Natural killer cell (primary cell): ENCODE results near the gene PATJ. TPM values are rescaled to one million over a fixed set of nuclear protein-coding genes. Genes with fewer than 3 reads are reported as not detected.

Experiments
- ATAC-seq, 3 donors: fragments of 150-1000 bp in 2 of 3; fragments of 200-7000 bp in 1 of 3; cut with Tn5 transposase; 1 replicate in 1 of 3; 2 replicates in 2 of 3; pipeline ENCODE4 v1.10.0; 2021; ENCODE audit warnings: mild to moderate bottlenecking in 2 of 3, moderate library complexity in 2 of 3
- DNase-seq, 2 donors: peaks; one replicate each; pipeline versions ENCODE4 v3.0.0 to v3.0.0-alpha.2; 2013 to 2021; ENCODE audit warnings: mixed read lengths in 1 of 2
- H3K27ac ChIP-seq: one replicate; pipeline ENCODE4 v1.5.1; 2013; ENCODE audit warnings: mild to moderate bottlenecking, low read length
- H3K27me3 ChIP-seq: one replicate; pipeline ENCODE4 v1.6.1; 2013; ENCODE audit warnings: low read length; ENCODE audit not compliant: control insufficient read depth, insufficient read depth
- H3K36me3 ChIP-seq: one replicate; pipeline ENCODE4 v1.6.1; 2013; ENCODE audit warnings: low read length; ENCODE audit not compliant: control insufficient read depth, insufficient read depth
- H3K4me1 ChIP-seq: one replicate; pipeline ENCODE4 v1.6.1; 2013; ENCODE audit warnings: low read length; ENCODE audit not compliant: control insufficient read depth, insufficient read depth
- H3K4me3 ChIP-seq: one replicate; pipeline ENCODE4 v1.5.1; 2013; ENCODE audit warnings: low read length
- H3K9me3 ChIP-seq: one replicate; pipeline ENCODE4 v1.6.1; 2013; ENCODE audit warnings: low read length; ENCODE audit not compliant: control insufficient read depth, insufficient read depth
- H3K27ac Mint-ChIP-seq, 2 donors: one replicate each; pipeline ENCODE4 v1.8.0; 2022; ENCODE audit warnings: mild to moderate bottlenecking in 2 of 2, mixed read lengths in 2 of 2, moderate library complexity in 1 of 2
- H3K27me3 Mint-ChIP-seq, 2 donors: one replicate each; pipeline ENCODE4 v1.8.0; 2022; ENCODE audit warnings: low read depth in 2 of 2, mixed read lengths in 2 of 2
- H3K36me3 Mint-ChIP-seq: one replicate; pipeline ENCODE4 v1.8.0; 2022; ENCODE audit warnings: mixed read lengths
- H3K4me1 Mint-ChIP-seq, 2 donors: one replicate each; pipeline ENCODE4 v1.8.0; 2022; ENCODE audit warnings: mixed read lengths in 2 of 2
- H3K4me3 Mint-ChIP-seq: one replicate; pipeline ENCODE4 v1.8.0; 2022; ENCODE audit warnings: mild to moderate bottlenecking, moderate library complexity, mixed read lengths
- H3K9me3 Mint-ChIP-seq, 2 donors: one replicate each; pipeline ENCODE4 v1.8.0; 2022; ENCODE audit warnings: mixed read lengths in 2 of 2
- CTCF ChIP-seq: fragments of 200-600 bp; IDR thresholded peaks from one replicate; pipeline ENCODE4 v1.8.0; 2022; ENCODE audit warnings: antibody characterized with exemption
- WGBS: methylation state at CpG from one replicate; pipeline ENCODE4 v1.1.7; 2013; ENCODE audit warnings: missing lambda C conversion rate; ENCODE audit not compliant: insufficient coverage; 5-methylcytosine and 5-hydroxymethylcytosine counted together
- intact Hi-C: fragments of 100-400 bp; cut with micrococcal nuclease; formaldehyde crosslinking; loops from one replicate; pipeline ENCODE4 v1.14.2; 2022
- total RNA-seq, 4 donors: library from RNA; stranded (reverse); fragments of 120-200 nt in 1 of 4; gene quantifications; one replicate each; pipeline versions ENCODE4 v1.2.3 to v1.2.4, GENCODE V29; 2013 to 2022

The PATJ gene
- total RNA-seq, 3 donors from 2014 or later (not counting 1 experiment from before 2014, with no cell fraction given) = 15.0 to 18.5 (median 16.7) TPM

- TF ChIP-seq CTCF = no peak
- H3K4me1 ChIP-seq = no peaks in the 10 kb centered on the region
- intact Hi-C loops = no loop called here
- Mint-ChIP-seq H3K36me3 (no peaks in the 10 kb centered on the region), H3K4me1 (peaks cover 0 to 5% of the 10 kb centered on the region in 2 donors), H3K27me3 (no peaks in the 10 kb centered on the region), H3K9me3 (peaks cover 2 to 3% of the 10 kb centered on the region in 2 donors), H3K27ac (no peak overlapping the region), H3K4me3 (no peak overlapping the region)
- H3K36me3 ChIP-seq = no peaks in the 10 kb centered on the region
- no peaks in the 10 kb centered on the region for H3K9me3 ChIP-seq
- ATAC-seq (no peak), DNase-seq (no peak)
- H3K27me3 ChIP-seq = no peaks in the 10 kb centered on the region
- H3K27ac ChIP-seq = no peak overlapping the region
- H3K4me3 ChIP-seq = no peak overlapping the region
Observed at GRCh38 chr1:61921435-61921834, 179.2 kb downstream of the PATJ start.

DNA sequence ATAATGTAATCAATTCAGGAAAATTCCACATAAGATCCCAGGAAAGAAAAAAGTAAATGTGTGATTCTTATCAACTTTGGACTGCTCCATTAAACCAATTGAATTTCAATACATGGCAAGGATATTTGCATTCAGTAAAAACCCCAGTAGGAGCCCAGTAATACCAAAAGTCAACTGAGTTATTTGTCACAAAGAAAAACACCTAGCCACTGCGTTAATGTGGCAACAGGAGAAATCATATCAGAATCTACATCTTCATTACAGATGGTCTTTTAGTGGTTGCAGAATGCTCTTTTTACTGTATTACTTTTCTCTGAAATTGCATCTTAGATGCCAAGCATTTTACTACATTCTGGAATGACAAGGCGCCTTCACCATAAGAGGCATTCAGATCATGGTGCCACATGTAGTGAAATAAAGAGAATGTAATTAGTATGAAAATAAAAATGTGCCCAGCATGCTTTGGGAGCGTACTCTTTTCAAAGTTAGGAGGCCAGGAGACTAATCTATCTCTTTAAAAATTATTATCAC lies 180.7 kb downstream of the PATJ start:
- Histone ChIP-seq H3K36me3 (no peaks in the 10 kb centered on the region), H3K27me3 (no peaks in the 10 kb centered on the region), H3K4me1 (no peaks in the 10 kb centered on the region), H3K27ac (no peak overlapping the region), H3K4me3 (no peak overlapping the region), H3K9me3 (no peaks in the 10 kb centered on the region)
- Mint-ChIP-seq H3K4me3 (no peak overlapping the region), H3K27ac (no peak overlapping the region), H3K36me3 (no peaks in the 10 kb centered on the region), H3K9me3 (peaks cover 2 to 3% of the 10 kb centered on the region in 2 donors), H3K4me1 (peaks cover 0 to 5% of the 10 kb centered on the region in 2 donors), H3K27me3 (no peaks in the 10 kb centered on the region)
- 74% methylated on average over 2 of the region's 3 CpGs for WGBS
- intact Hi-C loops = no loop called here
- no peak for TF ChIP-seq CTCF
- DNase-seq = no peak
- ATAC-seq = no peak

DNA sequence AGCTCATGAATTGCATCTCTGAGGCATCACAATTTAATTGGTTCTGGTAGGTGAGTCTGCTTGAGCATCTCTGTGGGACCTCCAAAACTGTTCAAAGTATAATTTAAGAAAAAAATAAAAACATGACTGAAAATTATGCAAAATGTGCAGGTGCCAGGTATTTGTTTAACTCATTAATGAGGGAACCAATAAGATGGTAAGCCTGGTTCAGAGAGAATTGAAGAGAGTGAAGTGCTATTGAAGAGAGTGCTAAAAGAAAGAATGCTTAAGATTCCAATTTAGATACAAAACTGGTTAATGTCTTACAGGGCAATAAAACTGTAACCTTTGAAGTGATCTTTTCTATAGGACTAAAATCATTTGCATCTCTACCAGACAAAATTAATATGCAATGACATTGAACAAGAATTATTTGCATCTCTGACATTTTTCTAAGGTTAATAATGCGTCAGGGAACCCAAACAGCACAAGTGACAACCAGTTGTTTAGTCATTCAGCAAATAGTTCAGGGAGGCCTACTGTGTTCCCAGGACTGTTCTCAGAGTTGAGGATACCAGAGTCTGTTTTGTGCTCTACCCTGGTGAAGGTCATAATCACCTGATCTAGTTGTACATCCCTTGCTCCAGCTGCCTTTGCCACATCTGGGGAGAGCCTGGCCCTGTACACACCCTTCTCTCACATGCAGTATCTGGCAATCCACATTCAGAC lies 183.5 kb downstream of the PATJ start:
- Mint-ChIP-seq H3K4me1 (no peaks in the 10 kb centered on the region), H3K27me3 (no peaks in the 10 kb centered on the region), H3K36me3 (no peaks in the 10 kb centered on the region), H3K4me3 (no peak overlapping the region), H3K27ac (no peak overlapping the region), H3K9me3 (no peaks in the 10 kb centered on the region)
- H3K4me1 ChIP-seq = no peaks in the 10 kb centered on the region
- no peak for TF ChIP-seq CTCF
- H3K27ac ChIP-seq = no peak overlapping the region
- H3K36me3 ChIP-seq = no peaks in the 10 kb centered on the region
- intact Hi-C loops = no loop called here
- no peaks in the 10 kb centered on the region for H3K9me3 ChIP-seq
- no peak overlapping the region for H3K4me3 ChIP-seq
- WGBS = 95% methylated on average over 1 of the region's 1 CpG
- no peak for DNase-seq
- no peak for ATAC-seq
- H3K27me3 ChIP-seq = no peaks in the 10 kb centered on the region

GRCh38 chr1:61926597-61926996 lies 184.3 kb downstream of the PATJ start:
- Mint-ChIP-seq H3K4me1 (no peaks in the 10 kb centered on the region), H3K9me3 (no peaks in the 10 kb centered on the region), H3K27me3 (no peaks in the 10 kb centered on the region), H3K36me3 (no peaks in the 10 kb centered on the region), H3K27ac (no peak overlapping the region), H3K4me3 (no peak overlapping the region)
- Histone ChIP-seq H3K4me3 (no peak overlapping the region), H3K27ac (no peak overlapping the region), H3K36me3 (no peaks in the 10 kb centered on the region), H3K4me1 (no peaks in the 10 kb centered on the region), H3K27me3 (no peaks in the 10 kb centered on the region), H3K9me3 (no peaks in the 10 kb centered on the region)
- ATAC-seq (no peak), DNase-seq (no peak)
- TF ChIP-seq CTCF = no peak
- WGBS = 100% methylated on average over 3 of the region's 3 CpGs
- intact Hi-C loops = no loop called here
